Cerebellar cortex (tissue), 1 donor: ENCODE measurements around the gene PEAK1.
"Not testable (repeated sequence)": the region's sequence is repeated elsewhere in the genome, so short reads cannot be mapped to it uniquely, and the experiment has no call there.

ENCODE experiments used
- DNase-seq: peaks from one replicate; pipeline ENCODE4 v3.0.0-alpha.2; 2015; ENCODE audit warnings: low spot score

The PEAK1 gene

GRCh38 chr15:77296773-77297337 lies 123.0 kb downstream of the PEAK1 start:
- no peak for DNase-seq

- no peak for DNase-seq
Observed at GRCh38 chr15:77295446-77295845, 124.5 kb downstream of the PEAK1 start.

- DNase-seq: no peak
Observed at GRCh38 chr15:77292969-77293558, 126.8 kb downstream of the PEAK1 start.

GRCh38 chr15:77291107-77291506 lies 128.8 kb downstream of the PEAK1 start:
- DNase-seq: no peak

GRCh38 chr15:77287385-77287784 lies 132.5 kb downstream of the PEAK1 start:
- DNase-seq: no peak

- no peak for DNase-seq
Observed at GRCh38 chr15:77285057-77285997, 134.6 kb downstream of the PEAK1 start.

GRCh38 chr15:77282333-77282732 lies 137.6 kb downstream of the PEAK1 start:
- no peak for DNase-seq

GRCh38 chr15:77276943-77277342 lies 143.0 kb downstream of the PEAK1 start:
- no peak for DNase-seq

- no peak for DNase-seq
Observed at GRCh38 chr15:77276096-77276495, 143.8 kb downstream of the PEAK1 start.

GRCh38 chr15:77273136-77273535 lies 146.8 kb downstream of the PEAK1 start:
- not testable (repeated sequence) for DNase-seq

- no peak for DNase-seq
Observed at GRCh38 chr15:77266708-77267386, 153.1 kb downstream of the PEAK1 start.

- no peak for DNase-seq
Observed at GRCh38 chr15:77255385-77255784, 164.5 kb downstream of the PEAK1 start.

- DNase-seq: no peak
Observed at GRCh38 chr15:77251662-77252061, 168.2 kb downstream of the PEAK1 start.

- no peak for DNase-seq
Observed at GRCh38 chr15:77247116-77247515, 172.8 kb downstream of the PEAK1 start.

- DNase-seq: no peak
Observed at GRCh38 chr15:77243716-77244401, 176.0 kb downstream of the PEAK1 start.

- DNase-seq: no peak
Observed at GRCh38 chr15:77243135-77243534, 176.8 kb downstream of the PEAK1 start.

GRCh38 chr15:77239882-77240608 lies 179.9 kb downstream of the PEAK1 start:
- no peak for DNase-seq

GRCh38 chr15:77235566-77235965 lies 184.3 kb downstream of the PEAK1 start:
- DNase-seq: no peak

- no peak for DNase-seq
Observed at GRCh38 chr15:77228828-77229227, 191.1 kb downstream of the PEAK1 start.

- DNase-seq: no peak
Observed at GRCh38 chr15:77226652-77227051, 193.3 kb downstream of the PEAK1 start.

- DNase-seq: no peak
Observed at GRCh38 chr15:77225646-77226045, 194.3 kb downstream of the PEAK1 start.
